Measurements from ENCODE around the gene TP53BP1. TPM values are rescaled to one million over a fixed set of nuclear protein-coding genes. Genes with fewer than 3 reads are reported as not detected.

Gene TP53BP1
- total and polyA plus RNA-seq, 8 donors, result 3.3 to 85.7 (median 14.5) TPM

GRCh38 chr15:43508991-43509659, 16.2 kb upstream of the TP53BP1 start:
- no peaks in the 10 kb centered on the region for H3K36me3 ChIP-seq
- peaks cover 21 to 33% (median 28%) of the 10 kb centered on the region in 4 donors for H3K4me1 ChIP-seq
- no peak for DNase-seq
- TF ChIP-seq POLR2A (IDR thresholded peaks at IDR 0.05) (no peak), POLR2AphosphoS5 (IDR thresholded peaks at IDR 0.05) (no peak), EP300 (IDR thresholded peaks at IDR 0.05) (no peak)
- TF ChIP-seq, protein P1, sequence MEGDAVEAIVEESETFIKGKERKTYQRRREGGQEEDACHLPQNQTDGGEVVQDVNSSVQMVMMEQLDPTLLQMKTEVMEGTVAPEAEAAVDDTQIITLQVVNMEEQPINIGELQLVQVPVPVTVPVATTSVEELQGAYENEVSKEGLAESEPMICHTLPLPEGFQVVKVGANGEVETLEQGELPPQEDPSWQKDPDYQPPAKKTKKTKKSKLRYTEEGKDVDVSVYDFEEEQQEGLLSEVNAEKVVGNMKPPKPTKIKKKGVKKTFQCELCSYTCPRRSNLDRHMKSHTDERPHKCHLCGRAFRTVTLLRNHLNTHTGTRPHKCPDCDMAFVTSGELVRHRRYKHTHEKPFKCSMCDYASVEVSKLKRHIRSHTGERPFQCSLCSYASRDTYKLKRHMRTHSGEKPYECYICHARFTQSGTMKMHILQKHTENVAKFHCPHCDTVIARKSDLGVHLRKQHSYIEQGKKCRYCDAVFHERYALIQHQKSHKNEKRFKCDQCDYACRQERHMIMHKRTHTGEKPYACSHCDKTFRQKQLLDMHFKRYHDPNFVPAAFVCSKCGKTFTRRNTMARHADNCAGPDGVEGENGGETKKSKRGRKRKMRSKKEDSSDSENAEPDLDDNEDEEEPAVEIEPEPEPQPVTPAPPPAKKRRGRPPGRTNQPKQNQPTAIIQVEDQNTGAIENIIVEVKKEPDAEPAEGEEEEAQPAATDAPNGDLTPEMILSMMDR (IDR thresholded peaks at IDR 0.05), result no peak
- intact Hi-C loops (cut with DNase I; ENCODE audit: low total_unique reads), result no loop called here
- H3K27me3 ChIP-seq, result no peaks in the 10 kb centered on the region
- 45 to 77% (median 71%) methylated on average over 9 of the region's 9 CpGs for WGBS, 5 donors
- H3K9me3 ChIP-seq, result no peaks in the 10 kb centered on the region
- peak overlapping the region in 2 of 4 donors; percentile 7 to 53 for H3K4me3 ChIP-seq
- peak overlapping the region; percentile 22 to 82 (median 81) for H3K27ac ChIP-seq

DNA sequence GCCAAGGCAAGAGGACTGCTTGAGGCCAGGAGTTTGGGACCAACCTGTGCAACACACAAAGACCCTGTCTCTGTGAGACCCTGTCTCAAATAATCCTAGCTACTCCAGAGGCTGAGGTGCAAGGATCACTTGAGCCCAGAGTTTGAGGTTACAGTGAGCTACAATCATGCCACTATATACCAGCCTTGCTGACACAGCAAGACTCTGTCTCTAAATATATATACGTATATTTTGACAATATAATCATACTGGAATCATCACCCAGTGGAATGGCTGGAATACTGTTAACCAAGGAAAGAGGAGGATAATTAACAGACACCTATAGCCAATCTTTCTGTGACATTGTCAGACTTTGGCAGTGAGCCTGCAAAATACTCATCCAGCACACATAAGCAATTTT, 15.5 kb upstream of the TP53BP1 start:
- Histone ChIP-seq H3K27ac (peak overlapping the region in 1 of 5 donors; percentile 82), H3K27me3 (no peaks in the 10 kb centered on the region), H3K9me3 (no peaks in the 10 kb centered on the region), H3K4me1 (peaks cover 21 to 33% (median 28%) of the 10 kb centered on the region in 4 donors), H3K36me3 (no peaks in the 10 kb centered on the region), H3K4me3 (no peak overlapping the region)
- intact Hi-C loops (cut with DNase I; ENCODE audit: low total_unique reads), result no loop called here
- no peak for TF ChIP-seq POLR2A (IDR thresholded peaks at IDR 0.05)
- no peak for TF ChIP-seq POLR2AphosphoS5 (IDR thresholded peaks at IDR 0.05)
- no peak for TF ChIP-seq EP300 (IDR thresholded peaks at IDR 0.05)
- TF ChIP-seq, protein P1 (IDR thresholded peaks at IDR 0.05), result no peak
- 67 to 88% (median 77%) methylated on average over 1 of the region's 1 CpG for WGBS, 5 donors
- no peak for DNase-seq

DNA sequence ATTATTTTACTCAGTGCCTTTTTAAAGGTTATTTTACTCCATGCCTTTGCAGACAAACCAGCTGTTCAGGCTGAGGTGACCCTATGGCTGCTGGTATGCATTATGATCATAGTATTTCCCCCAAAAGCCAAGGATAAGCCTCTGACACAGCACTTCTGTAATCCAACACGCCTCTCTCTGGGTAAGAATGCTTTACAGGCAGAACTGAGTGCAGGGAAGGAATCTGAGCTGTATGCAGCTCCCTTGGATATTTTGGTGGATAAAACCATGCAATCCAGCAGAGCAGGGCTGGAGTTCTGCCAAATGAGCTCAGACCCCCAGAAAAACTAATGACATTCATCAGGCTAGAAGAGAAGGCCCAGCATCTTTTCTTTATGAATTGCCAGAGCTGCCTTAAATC, 12.8 kb upstream of the TP53BP1 start:
- peak in 1 of 2 donors; percentile 77 for DNase-seq
- Histone ChIP-seq H3K27me3 (no peaks in the 10 kb centered on the region), H3K9me3 (no peaks in the 10 kb centered on the region), H3K4me1 (peaks cover 12 to 22% (median 20%) of the 10 kb centered on the region in 4 donors), H3K4me3 (no peak overlapping the region), H3K36me3 (no peaks in the 10 kb centered on the region), H3K27ac (no peak overlapping the region)
- 57 to 74% (median 65%) methylated on average over 1 of the region's 1 CpG for WGBS, 5 donors
- intact Hi-C loops (cut with DNase I; ENCODE audit: low total_unique reads), result no loop called here
- TF ChIP-seq EP300 (IDR thresholded peaks at IDR 0.05) (no peak), POLR2AphosphoS5 (IDR thresholded peaks at IDR 0.05) (no peak), POLR2A (IDR thresholded peaks at IDR 0.05) (no peak)
- TF ChIP-seq, protein P1 (IDR thresholded peaks at IDR 0.05), result no peak

- Histone ChIP-seq H3K27ac (no peak overlapping the region), H3K27me3 (no peaks in the 10 kb centered on the region), H3K4me1 (no peaks in the 10 kb centered on the region), H3K4me3 (no peak overlapping the region), H3K36me3 (no peaks in the 10 kb centered on the region), H3K9me3 (no peaks in the 10 kb centered on the region)
- TF ChIP-seq POLR2AphosphoS5 (IDR thresholded peaks at IDR 0.05) (no peak), POLR2A (IDR thresholded peaks at IDR 0.05) (no peak), EP300 (IDR thresholded peaks at IDR 0.05) (no peak)
- TF ChIP-seq, protein P1 (IDR thresholded peaks at IDR 0.05), result no peak
- 90 to 94% (median 91%) methylated on average over 1 of the region's 1 CpG for WGBS, 5 donors
- DNase-seq, result no peak
- intact Hi-C loops (cut with DNase I; ENCODE audit: low total_unique reads), result no loop called here
Observed at GRCh38 chr15:43499635-43500034, 6.7 kb upstream of the TP53BP1 start.

Data from stomach (tissue), 9 donors.